Activated CD8-positive, alpha-beta memory T cell treated with anti-CD3 and anti-CD28 coated beads for 1 hour (primary cell): ENCODE data around the gene CIC.
"Not testable (repeated sequence)": the region's sequence is repeated elsewhere in the genome, so short reads cannot be mapped to it uniquely, and the experiment has no call there.

Experiments
- DNase-seq, 2 donors: peaks; one replicate each; pipeline ENCODE4 v3.0.0-alpha.2; 2020; ENCODE audit warnings: low read depth in 1 of 2; ENCODE audit errors: extremely low read depth in 1 of 2

CIC gene

GRCh38 chr19:42327381-42327780 lies 58.3 kb downstream of the CIC start:
- DNase-seq = no peak

DNA sequence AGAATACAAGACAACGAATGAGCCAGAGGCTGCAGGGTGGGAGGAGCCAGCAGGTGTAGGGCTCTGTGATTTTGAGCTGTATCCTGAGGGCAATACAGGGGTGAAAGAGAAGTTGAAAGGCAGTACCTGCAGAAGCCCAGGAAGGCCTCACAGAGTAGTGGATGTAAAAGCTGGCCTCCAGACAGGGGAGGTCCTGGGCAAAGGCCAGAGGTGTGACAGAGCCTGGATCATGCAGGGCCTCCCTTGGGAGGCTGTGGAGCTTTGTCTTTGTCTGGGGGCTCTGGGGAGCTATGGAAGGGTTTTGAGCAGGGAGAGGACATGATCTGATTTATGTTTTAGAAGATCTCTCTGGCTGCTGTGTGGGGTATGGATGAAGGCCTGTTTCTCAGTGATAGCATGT lies 59.1 kb downstream of the CIC start:
- no peak for DNase-seq

DNA sequence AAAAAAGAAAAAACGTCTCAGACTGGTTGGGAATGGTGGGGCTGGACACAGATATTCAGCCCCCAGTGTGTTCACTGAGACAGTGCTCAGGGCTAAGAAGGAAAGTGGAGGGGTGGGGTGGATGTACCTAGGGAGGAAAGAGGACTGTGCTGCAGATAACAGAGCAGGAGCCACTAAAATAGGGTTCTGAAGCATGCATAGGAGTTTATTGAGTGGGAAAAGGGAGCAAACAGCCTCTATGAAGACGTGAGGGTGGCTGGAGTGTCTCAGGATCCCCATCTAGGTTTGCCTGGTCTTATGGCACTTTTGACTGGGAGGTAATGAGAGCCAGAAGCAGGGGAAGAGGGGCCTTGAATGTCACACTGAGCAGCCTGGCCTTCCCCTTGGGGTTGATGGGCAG lies 59.8 kb downstream of the CIC start:
- DNase-seq = no peak

- DNase-seq = no peak
These were observed 61.2 kb downstream of the CIC start for GRCh38 chr19:42330241-42330711.

GRCh38 chr19:42331333-42331732 lies 62.3 kb downstream of the CIC start:
- DNase-seq = not testable (repeated sequence)

DNA sequence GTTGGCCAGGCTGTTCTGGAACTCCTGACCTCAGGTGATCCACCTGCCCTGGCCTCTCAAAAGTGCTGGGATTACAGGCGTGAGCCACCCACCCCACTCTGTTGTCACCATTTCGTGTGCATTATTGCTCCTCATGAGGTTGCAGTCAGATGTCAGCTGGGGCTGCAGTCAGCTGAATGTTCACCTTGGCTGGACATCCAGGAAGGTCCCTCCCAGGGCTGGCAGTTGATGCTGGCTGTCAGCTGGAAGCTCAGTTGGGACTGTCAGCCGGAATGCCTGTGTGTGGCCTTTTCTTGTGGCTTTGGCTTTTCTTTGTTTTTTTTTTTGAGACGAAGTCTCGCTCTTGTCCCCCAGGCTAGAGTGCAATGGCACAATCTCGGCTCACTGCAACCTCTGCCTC lies 63.0 kb downstream of the CIC start:
- no peak for DNase-seq

DNA sequence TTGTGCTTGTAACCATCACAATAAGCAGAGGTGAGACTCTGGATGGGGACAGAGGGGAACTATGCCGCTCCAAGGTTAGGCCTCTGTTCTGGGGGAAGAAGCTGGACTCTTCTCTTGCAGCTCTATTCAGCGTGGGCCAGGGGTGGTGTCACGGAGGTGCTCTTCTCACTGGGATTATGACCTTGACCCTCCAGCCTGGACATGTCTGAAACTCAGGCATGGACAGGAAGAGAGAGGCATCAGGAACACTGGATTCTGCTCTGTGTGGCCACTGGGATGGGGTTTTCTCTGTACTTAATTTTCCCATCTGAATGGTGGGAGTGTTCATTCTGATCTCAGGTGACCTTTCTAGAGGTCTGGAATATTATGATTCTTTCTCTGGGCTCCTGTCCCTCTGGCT lies 64.0 kb downstream of the CIC start:
- no peak for DNase-seq

DNA sequence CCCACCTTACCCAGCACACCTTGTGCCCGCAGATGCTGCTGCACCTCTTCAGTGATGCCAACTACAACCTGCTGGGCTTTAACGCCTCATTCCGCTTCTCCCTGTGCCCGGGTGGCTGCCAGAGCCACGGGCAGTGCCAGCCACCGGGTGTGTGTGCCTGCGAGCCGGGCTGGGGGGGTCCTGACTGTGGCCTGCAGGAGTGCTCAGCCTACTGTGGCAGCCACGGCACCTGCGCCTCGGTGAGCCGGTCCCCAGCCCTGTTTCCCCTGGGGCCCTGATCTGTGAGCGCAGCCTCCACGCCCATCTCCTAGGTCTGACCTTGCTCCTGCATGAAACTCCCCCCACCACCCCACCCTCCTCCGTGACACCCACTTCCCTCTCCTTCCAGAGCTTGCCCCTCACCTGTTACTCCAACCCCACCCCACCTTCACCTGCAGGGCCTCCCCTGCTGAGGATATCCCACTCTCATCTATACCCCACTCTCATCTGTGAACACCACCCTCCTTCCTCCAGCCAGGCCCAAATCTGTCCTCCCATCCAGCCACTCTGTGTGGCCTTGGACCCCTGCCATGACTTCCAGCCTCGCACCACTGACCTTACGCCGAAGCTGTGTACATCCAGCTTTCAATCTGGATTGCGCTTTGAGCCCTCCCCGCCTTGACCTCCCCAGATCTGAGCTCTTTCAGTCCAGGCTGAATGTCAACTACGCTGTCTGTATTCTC lies 65.1 kb downstream of the CIC start:
- DNase-seq = no peak

GRCh38 chr19:42334697-42335373 lies 65.8 kb downstream of the CIC start:
- no peak for DNase-seq

GRCh38 chr19:42335374-42335936 lies 66.4 kb downstream of the CIC start:
- no peak for DNase-seq

DNA sequence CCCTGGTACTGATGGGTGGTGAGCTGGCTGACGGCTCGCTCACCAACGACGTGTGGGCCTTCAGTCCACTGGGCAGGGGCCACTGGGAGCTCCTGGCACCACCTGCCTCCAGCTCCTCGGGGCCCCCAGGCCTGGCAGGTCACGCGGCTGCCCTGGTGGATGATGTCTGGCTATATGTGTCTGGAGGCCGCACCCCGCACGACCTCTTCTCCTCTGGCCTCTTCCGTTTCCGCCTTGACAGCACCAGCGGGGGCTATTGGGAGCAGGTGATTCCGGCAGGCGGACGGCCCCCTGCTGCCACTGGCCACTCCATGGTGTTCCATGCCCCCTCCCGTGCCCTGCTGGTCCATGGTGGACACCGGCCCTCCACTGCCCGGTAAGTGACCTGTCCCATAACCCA lies 66.9 kb downstream of the CIC start:
- DNase-seq = no peak

DNA sequence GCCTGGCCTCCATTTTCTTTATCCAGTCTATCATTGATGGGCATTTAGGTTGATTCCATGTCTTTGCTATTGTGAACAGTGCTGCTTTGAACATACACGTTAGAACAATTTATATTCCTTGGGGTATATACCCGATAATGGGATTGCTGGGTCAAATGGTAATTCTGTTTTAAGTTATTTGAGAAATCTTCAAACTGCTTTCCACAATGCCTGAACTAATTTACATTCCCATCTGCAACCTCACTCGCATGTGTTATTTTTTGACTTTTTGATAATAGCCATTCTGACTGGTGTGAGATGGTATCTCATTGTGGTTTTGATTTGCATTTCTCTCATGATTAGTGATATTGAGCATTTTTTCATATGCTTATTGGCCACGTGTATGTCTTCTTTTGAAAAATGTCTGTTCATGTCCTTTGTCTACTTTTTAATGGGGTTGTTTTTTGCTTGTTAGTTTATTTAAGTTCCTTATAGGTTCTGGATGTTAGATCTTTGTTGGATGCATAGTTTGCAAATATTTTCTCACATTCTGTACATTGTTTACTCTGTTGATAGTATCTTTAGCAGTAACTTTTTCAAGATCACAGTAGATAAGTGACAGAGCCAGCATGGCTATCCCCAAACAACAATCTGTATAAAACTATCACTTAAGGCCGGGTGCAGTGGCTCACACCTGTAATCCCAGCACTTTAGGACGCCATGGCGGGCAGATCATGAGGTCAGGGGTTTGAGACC lies 70.2 kb downstream of the CIC start:
- DNase-seq = not testable (repeated sequence)

- DNase-seq = not testable (repeated sequence)
These were observed 70.9 kb downstream of the CIC start for GRCh38 chr19:42339922-42340321.

GRCh38 chr19:42343344-42344110 lies 74.5 kb downstream of the CIC start:
- DNase-seq = no peak

GRCh38 chr19:42344336-42344893 lies 75.4 kb downstream of the CIC start:
- no peak for DNase-seq
